Activated naive CD4-positive, alpha-beta T cell treated with anti-CD3 and anti-CD28 coated beads, Interleukin-2, amount 50 U/mL, for 72 hours (primary cell): Measurements from ENCODE around the gene RBBP7. TPM values are rescaled to one million over a fixed set of nuclear protein-coding genes. Genes with fewer than 3 reads are reported as not detected.

Experiments
- ATAC-seq, 2 donors: fragments of 150-1000 bp; cut with Tn5 transposase; 2 replicates each; pipeline ENCODE4 v1.10.0; 2021; ENCODE audit warnings: mild to moderate bottlenecking in 2 of 2, moderate library complexity in 2 of 2
- DNase-seq, 2 donors: peaks; one replicate each; pipeline ENCODE4 v3.0.0; 2021 to 2022; ENCODE audit warnings: low spot score in 2 of 2
- H3K27ac Mint-ChIP-seq, 2 donors: one replicate each; pipeline ENCODE4 v1.8.0; 2022; ENCODE audit warnings: mild to moderate bottlenecking in 2 of 2, mixed read lengths in 2 of 2
- H3K36me3 Mint-ChIP-seq, 2 donors: one replicate each; pipeline ENCODE4 v1.8.0; 2022; ENCODE audit warnings: mixed read lengths in 2 of 2
- H3K9me3 Mint-ChIP-seq, 2 donors: one replicate each; pipeline ENCODE4 v1.8.0; 2022; ENCODE audit warnings: mixed read lengths in 2 of 2
- total RNA-seq, 2 donors: library from RNA; stranded (reverse); gene quantifications; one replicate each; pipeline ENCODE4 v1.2.3, GENCODE V29; 2022

RBBP7 gene
- total RNA-seq, 2 donors from 2014 or later: 185 to 197 TPM

DNA sequence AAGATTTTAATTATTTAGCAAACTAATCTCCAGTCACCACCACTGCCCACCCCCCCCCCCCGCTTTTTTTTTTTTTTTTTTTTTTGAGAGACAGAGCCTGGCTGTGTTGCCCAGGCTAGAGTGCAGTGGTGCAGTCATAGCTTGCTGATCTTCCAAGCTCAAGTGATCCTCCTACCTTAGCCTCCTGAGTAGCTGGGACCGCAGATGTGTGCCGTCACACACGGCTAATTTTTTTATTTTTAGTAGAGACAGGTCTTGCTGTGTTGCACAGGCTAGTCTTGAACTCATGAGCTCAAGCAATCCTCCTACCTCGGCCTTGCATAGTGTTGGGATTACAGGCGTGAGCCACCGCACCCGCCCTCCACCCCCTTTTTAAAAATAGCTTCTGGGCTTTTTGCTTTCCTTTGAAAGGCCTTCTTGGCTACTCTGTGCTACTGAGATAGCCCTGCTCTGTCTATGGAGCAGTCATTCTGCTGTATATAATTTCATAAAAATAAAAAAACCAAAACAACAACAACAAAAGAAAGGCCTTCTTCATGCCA, 65.2 kb downstream of the RBBP7 start:
- Mint-ChIP-seq H3K9me3 (no peaks in the 10 kb centered on the region), H3K36me3 (no peaks in the 10 kb centered on the region), H3K27ac (no peak overlapping the region)
- DNase-seq: no peak
- no peak for ATAC-seq

DNA sequence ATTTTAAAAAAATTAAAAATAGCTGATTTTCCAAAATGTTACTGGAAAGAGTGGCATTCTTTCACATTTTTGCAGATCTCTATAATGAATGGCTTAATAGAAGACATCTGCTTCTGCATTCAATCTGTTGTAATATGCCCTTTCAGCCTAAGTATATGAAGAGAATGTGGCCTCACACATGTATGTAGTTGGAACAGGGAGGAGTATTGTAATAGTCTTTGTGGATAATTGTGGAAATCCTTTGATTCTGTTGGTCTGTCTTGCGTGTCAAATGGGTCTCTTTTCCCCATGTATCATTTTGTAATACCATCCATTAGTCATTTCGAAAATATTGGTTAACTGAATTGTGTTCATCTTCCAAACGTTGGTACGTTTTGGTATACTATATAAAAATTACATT, 72.3 kb downstream of the RBBP7 start:
- no peak for DNase-seq
- H3K9me3 Mint-ChIP-seq: no peaks in the 10 kb centered on the region
- no peaks in the 10 kb centered on the region for H3K36me3 Mint-ChIP-seq
- no peak for ATAC-seq
- no peak overlapping the region for H3K27ac Mint-ChIP-seq

DNA sequence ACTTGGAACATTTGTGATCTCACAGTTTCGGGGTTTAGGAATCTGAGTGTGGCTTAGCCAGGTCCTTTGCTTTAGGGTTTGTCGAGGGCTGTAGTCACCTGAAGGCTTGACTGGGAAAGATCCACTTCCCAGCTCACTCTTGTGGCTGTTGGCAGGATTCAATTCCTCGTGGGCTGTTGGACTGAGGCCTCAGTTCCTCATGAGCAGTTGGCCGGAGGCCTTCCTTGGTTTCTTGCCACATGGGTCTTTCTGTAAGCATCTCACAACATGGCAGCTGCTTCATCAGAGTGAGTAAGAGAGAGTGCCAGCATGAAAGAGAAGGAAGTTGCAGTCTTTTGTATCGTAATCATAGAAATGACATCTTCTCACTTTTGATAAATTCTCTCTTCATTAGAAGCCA, 72.8 kb downstream of the RBBP7 start:
- Mint-ChIP-seq H3K36me3 (no peaks in the 10 kb centered on the region), H3K9me3 (no peaks in the 10 kb centered on the region), H3K27ac (no peak overlapping the region)
- ATAC-seq (no peak), DNase-seq (no peak)

DNA sequence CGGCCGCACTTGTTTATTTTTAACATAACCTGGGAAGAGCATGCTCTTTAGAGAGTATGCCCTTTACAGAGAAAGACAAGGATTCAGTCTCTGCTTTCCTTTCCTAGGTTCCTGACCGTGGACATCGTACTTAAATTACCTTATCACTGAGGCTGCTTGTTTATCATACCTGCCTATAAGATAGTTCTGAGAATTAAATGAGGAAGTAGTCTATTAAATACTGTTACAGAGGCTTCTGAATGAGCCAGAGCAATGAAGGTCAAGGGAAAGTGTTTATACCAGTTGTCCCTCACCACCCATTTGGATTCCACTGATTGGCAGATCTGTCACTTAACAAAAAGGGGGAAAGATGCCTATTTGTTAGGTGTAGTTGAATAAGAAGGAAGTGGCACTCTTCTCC, 73.9 kb downstream of the RBBP7 start:
- Mint-ChIP-seq H3K9me3 (no peaks in the 10 kb centered on the region), H3K36me3 (no peaks in the 10 kb centered on the region), H3K27ac (peak overlapping the region in 1 of 2 donors; percentile 65)
- DNase-seq (no peak), ATAC-seq (no peak)

Other genes starting within 250 kb of the RBBP7 start
- not detected for gene S100G, start 220.2 kb downstream of the RBBP7 start, total RNA-seq
- gene CTPS2, start 157.7 kb downstream of the RBBP7 start, total RNA-seq: 1 to 10 TPM; 2.0 to 8.4 TPM
- gene SYAP1, start 150.8 kb downstream of the RBBP7 start, total RNA-seq: 10 to 100 TPM; 16.8 to 19.5 TPM
- 10 to 100 TPM; 11.0 to 16.7 TPM for gene TXLNG, start 83.9 kb downstream of the RBBP7 start, total RNA-seq
- under 1 TPM in 1 of 2 donors, not detected in 1; 0.02 TPM for gene REPS2, start 76.3 kb upstream of the RBBP7 start, total RNA-seq